SK-N-SH treated with all-trans-retinoic acid at 6 μM for 48 hours (cell line): ENCODE data around the gene RAB36.

Experiments used
- ATAC-seq: fragments of 200-7000 bp; cut with Tn5 transposase; 3 replicates; pipeline ENCODE4 v1.9.1; 2020; ENCODE audit warnings: mild to moderate bottlenecking, moderate library complexity
- ARNTL ChIP-seq: fragments of 450-650 bp; formaldehyde crosslinking; IDR thresholded peaks from 2 replicates; pipeline ENCODE4 v1.5.0; 2020; ENCODE audit warnings: low read depth, mild to moderate bottlenecking, moderate library complexity, borderline replicate concordance
- BACH2 ChIP-seq: fragments of 250-450 bp; sonication (Bioruptor Pico); IDR thresholded peaks from 2 replicates; pipeline ENCODE4 v1.9.0; 2021; ENCODE audit warnings: mild to moderate bottlenecking, borderline replicate concordance
- CSDC2 ChIP-seq: fragments of 250-450 bp; sonication (Bioruptor Pico); IDR thresholded peaks from 2 replicates; pipeline ENCODE4 v1.5.0; 2020; ENCODE audit warnings: mild to moderate bottlenecking, moderate library complexity
- ESRRG ChIP-seq: fragments of 250-450 bp; sonication (Bioruptor Pico); IDR thresholded peaks from 2 replicates; pipeline ENCODE4 v1.6.1; 2021; ENCODE audit warnings: mild to moderate bottlenecking
- GLIS3 ChIP-seq: fragments of 250-450 bp; sonication (Bioruptor Pico); IDR thresholded peaks from 2 replicates; pipeline ENCODE4 v1.5.0; 2020; ENCODE audit warnings: mild to moderate bottlenecking, moderate library complexity
- ISL1 ChIP-seq: fragments of 250-450 bp; sonication (Bioruptor Pico); IDR thresholded peaks from 2 replicates; pipeline ENCODE4 v2.1.2; 2022; ENCODE audit warnings: mild to moderate bottlenecking, moderate library complexity
- OSR1 ChIP-seq: fragments of 250-450 bp; sonication (Bioruptor Pico); IDR thresholded peaks from 2 replicates; pipeline ENCODE4 v1.8.0; 2022; ENCODE audit warnings: moderate library complexity, mild to moderate bottlenecking, inconsistent platforms
- PPARA ChIP-seq: fragments of 250-450 bp; sonication (Bioruptor Pico); IDR thresholded peaks from 2 replicates; pipeline ENCODE4 v1.5.0; 2020; ENCODE audit warnings: mild to moderate bottlenecking, borderline replicate concordance
- RARB ChIP-seq: fragments of 250-450 bp; sonication (Bioruptor Pico); IDR thresholded peaks from 2 replicates; pipeline ENCODE4 v1.8.0; 2021; ENCODE audit warnings: mild to moderate bottlenecking, moderate library complexity
- SNAI2 ChIP-seq: fragments of 250-450 bp; sonication (Bioruptor Pico); IDR thresholded peaks from 2 replicates; pipeline ENCODE4 v1.5.0; 2020; ENCODE audit warnings: mild to moderate bottlenecking, moderate library complexity
- TCF4 ChIP-seq: fragments of 250-450 bp; sonication (Bioruptor Pico); IDR thresholded peaks from 2 replicates; pipeline ENCODE4 v1.8.0; 2021; ENCODE audit warnings: mild to moderate bottlenecking, moderate library complexity, borderline replicate concordance
- TOX ChIP-seq: fragments of 250-450 bp; sonication (Bioruptor Pico); IDR thresholded peaks from 2 replicates; pipeline ENCODE4 v1.8.0; 2021; ENCODE audit warnings: mild to moderate bottlenecking, moderate library complexity, borderline replicate concordance
- ZC3H10 ChIP-seq: fragments of 250-450 bp; sonication (Bioruptor Pico); IDR thresholded peaks from 2 replicates; pipeline ENCODE4 v1.5.1; 2021; ENCODE audit warnings: mild to moderate bottlenecking, moderate library complexity
- ZFP3 ChIP-seq: fragments of 250-450 bp; sonication (Bioruptor Pico); IDR thresholded peaks from 2 replicates; pipeline ENCODE4 v1.5.0; 2020; ENCODE audit warnings: mild to moderate bottlenecking, moderate library complexity
- ZFP30 ChIP-seq: fragments of 450-650 bp; formaldehyde crosslinking; IDR thresholded peaks from 2 replicates; pipeline ENCODE4 v1.5.0; 2022; ENCODE audit warnings: mild to moderate bottlenecking, moderate library complexity
- ZNF8 ChIP-seq: fragments of 450-650 bp; formaldehyde crosslinking; IDR thresholded peaks from 2 replicates; pipeline ENCODE4 v1.5.0; 2020; ENCODE audit warnings: mild to moderate bottlenecking, moderate library complexity
- TF ChIP-seq, protein P1 (sequence below): fragments of 250-450 bp; sonication (Bioruptor Pico); IDR thresholded peaks from 2 replicates; pipeline ENCODE4 v1.5.1; 2020; ENCODE audit warnings: low read depth, mild to moderate bottlenecking, moderate library complexity
- TF ChIP-seq, protein P2 (sequence below): fragments of 250-450 bp; sonication (Bioruptor Pico); IDR thresholded peaks from 2 replicates; pipeline ENCODE4 v1.8.0; 2021; ENCODE audit warnings: low read depth, mild to moderate bottlenecking, moderate library complexity, borderline replicate concordance
- TF ChIP-seq, protein P3 (sequence below): fragments of 250-450 bp; sonication (Bioruptor Pico); IDR thresholded peaks from 2 replicates; pipeline ENCODE4 v1.8.0; 2020; ENCODE audit warnings: mild to moderate bottlenecking, moderate library complexity, borderline replicate concordance
- TF ChIP-seq, protein P4 (sequence below): fragments of 250-450 bp; sonication (Bioruptor Pico); IDR thresholded peaks from 2 replicates; pipeline ENCODE4 v1.5.1; 2021; ENCODE audit warnings: mild to moderate bottlenecking, moderate library complexity

RAB36 gene

DNA sequence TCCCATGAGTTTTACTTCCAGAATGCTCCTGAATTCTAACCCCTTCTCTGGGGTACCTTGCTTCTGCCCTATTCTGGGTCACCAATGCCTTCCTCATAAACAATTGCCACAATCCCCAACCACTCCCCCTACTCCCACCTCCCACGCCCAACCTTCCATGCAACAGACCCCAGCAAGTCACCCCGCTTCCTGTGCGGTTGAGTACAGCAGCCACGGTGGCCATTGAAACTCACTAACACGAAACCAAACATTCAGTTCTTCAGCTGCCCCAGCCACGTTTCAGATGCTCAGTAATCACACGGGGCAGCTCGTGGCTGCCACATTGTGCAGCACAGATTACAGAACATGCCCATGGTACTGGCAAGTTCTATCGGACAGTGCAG, 31.4 kb downstream of the RAB36 start (continued):
- no peak for TF ChIP-seq ZFP30

DNA sequence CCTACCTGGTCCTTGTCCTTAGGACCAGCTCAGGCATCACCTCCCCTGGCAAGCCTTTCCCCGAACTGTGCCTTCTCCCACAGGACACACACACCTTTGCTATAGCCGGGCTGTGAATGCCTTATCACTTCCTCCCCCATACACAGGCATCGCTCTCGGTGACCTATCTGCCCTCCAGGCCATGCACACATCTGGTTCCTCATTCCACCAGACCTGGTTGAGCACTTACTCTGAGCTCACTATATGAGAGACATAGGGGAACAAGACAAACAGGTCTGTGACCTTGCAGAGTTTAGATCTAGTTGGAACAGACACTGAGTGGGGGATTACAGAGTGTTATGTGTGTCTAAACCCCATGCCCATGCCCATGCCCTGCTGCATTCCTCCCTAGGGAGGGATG, 31.9 kb downstream of the RAB36 start:
- no peak for ATAC-seq
- TF ChIP-seq ZC3H10 (CRISPR knock-in tag) = no peak
- no peak for TF ChIP-seq ARNTL
- TF ChIP-seq ZFP30 = no peak
- TF ChIP-seq, protein P1, sequence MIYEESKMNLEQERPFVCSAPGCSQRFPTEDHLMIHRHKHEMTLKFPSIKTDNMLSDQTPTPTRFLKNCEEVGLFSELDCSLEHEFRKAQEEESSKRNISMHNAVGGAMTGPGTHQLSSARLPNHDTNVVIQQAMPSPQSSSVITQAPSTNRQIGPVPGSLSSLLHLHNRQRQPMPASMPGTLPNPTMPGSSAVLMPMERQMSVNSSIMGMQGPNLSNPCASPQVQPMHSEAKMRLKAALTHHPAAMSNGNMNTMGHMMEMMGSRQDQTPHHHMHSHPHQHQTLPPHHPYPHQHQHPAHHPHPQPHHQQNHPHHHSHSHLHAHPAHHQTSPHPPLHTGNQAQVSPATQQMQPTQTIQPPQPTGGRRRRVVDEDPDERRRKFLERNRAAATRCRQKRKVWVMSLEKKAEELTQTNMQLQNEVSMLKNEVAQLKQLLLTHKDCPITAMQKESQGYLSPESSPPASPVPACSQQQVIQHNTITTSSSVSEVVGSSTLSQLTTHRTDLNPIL (CRISPR knock-in tag) = no peak
- no peak for TF ChIP-seq BACH2 (CRISPR knock-in tag)
- TF ChIP-seq PPARA (CRISPR knock-in tag) = no peak
- TF ChIP-seq, protein P2, sequence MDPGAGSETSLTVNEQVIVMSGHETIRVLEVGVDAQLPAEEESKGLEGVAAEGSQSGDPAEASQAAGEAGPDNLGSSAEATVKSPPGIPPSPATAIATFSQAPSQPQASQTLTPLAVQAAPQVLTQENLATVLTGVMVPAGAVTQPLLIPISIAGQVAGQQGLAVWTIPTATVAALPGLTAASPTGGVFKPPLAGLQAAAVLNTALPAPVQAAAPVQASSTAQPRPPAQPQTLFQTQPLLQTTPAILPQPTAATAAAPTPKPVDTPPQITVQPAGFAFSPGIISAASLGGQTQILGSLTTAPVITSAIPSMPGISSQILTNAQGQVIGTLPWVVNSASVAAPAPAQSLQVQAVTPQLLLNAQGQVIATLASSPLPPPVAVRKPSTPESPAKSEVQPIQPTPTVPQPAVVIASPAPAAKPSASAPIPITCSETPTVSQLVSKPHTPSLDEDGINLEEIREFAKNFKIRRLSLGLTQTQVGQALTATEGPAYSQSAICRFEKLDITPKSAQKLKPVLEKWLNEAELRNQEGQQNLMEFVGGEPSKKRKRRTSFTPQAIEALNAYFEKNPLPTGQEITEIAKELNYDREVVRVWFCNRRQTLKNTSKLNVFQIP (CRISPR knock-in tag) = no peak
- TF ChIP-seq RARB = no peak
- TF ChIP-seq ZNF8 (CRISPR knock-in tag) = no peak
- no peak for TF ChIP-seq TCF4
- no peak for TF ChIP-seq TOX
- no peak for TF ChIP-seq ISL1
- no peak for TF ChIP-seq SNAI2 (CRISPR knock-in tag)
- no peak for TF ChIP-seq ZFP3 (CRISPR knock-in tag)
- no peak for TF ChIP-seq ESRRG
- TF ChIP-seq, protein P3, sequence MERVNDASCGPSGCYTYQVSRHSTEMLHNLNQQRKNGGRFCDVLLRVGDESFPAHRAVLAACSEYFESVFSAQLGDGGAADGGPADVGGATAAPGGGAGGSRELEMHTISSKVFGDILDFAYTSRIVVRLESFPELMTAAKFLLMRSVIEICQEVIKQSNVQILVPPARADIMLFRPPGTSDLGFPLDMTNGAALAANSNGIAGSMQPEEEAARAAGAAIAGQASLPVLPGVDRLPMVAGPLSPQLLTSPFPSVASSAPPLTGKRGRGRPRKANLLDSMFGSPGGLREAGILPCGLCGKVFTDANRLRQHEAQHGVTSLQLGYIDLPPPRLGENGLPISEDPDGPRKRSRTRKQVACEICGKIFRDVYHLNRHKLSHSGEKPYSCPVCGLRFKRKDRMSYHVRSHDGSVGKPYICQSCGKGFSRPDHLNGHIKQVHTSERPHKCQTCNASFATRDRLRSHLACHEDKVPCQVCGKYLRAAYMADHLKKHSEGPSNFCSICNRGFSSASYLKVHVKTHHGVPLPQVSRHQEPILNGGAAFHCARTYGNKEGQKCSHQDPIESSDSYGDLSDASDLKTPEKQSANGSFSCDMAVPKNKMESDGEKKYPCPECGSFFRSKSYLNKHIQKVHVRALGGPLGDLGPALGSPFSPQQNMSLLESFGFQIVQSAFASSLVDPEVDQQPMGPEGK = no peak
- TF ChIP-seq OSR1 (CRISPR knock-in tag) = no peak
- TF ChIP-seq GLIS3 (CRISPR knock-in tag) = no peak
- TF ChIP-seq, all 23 proteins: peak for 0

DNA sequence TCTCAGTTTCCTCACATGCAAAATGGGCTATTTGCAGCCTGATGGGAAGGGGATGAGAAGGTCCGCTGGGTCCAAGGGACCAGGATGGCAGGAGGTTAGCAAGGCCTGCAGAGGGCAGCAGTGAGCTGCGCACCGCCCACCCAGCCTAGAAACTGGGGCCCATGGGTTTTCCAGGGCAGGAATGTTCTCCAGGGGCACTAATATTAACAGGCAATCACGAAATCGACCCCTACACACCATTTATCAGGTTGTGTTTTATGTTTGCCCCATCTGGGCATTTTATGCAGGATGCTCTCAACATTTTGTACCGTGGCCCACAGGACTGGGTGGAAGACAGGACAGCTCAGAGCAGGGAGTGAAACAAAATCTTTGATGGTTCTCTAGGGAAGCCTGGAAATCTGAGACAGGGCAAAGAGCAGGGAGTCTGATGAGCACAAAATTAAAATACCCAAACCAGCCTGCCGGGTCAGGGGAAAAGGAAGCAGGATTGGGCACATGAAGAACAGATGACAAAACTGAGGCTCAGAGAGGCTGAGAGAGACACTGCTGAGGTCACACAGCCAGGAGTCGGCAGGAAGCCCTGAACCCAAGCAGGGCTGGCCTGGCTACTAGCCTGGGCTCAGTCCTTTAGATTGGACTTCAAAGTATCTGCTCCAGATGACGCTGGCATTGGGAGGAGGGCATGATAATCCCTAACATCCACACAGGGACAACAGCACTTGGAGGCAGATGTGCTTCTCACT, 33.4 kb downstream of the RAB36 start:
- TF ChIP-seq, protein P2 (CRISPR knock-in tag) = no peak
- TF ChIP-seq, protein P4, sequence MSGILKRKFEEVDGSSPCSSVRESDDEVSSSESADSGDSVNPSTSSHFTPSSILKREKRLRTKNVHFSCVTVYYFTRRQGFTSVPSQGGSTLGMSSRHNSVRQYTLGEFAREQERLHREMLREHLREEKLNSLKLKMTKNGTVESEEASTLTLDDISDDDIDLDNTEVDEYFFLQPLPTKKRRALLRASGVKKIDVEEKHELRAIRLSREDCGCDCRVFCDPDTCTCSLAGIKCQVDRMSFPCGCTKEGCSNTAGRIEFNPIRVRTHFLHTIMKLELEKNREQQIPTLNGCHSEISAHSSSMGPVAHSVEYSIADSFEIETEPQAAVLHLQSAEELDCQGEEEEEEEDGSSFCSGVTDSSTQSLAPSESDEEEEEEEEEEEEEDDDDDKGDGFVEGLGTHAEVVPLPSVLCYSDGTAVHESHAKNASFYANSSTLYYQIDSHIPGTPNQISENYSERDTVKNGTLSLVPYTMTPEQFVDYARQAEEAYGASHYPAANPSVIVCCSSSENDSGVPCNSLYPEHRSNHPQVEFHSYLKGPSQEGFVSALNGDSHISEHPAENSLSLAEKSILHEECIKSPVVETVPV (CRISPR knock-in tag) = no peak
- TF ChIP-seq BACH2 (CRISPR knock-in tag) (no peak), TCF4 (no peak), ESRRG (no peak), ARNTL (no peak), TOX (no peak), ZFP3 (CRISPR knock-in tag) (no peak), GLIS3 (CRISPR knock-in tag) (no peak), RARB (no peak)
- peak; percentile 75 for ATAC-seq

DNA sequence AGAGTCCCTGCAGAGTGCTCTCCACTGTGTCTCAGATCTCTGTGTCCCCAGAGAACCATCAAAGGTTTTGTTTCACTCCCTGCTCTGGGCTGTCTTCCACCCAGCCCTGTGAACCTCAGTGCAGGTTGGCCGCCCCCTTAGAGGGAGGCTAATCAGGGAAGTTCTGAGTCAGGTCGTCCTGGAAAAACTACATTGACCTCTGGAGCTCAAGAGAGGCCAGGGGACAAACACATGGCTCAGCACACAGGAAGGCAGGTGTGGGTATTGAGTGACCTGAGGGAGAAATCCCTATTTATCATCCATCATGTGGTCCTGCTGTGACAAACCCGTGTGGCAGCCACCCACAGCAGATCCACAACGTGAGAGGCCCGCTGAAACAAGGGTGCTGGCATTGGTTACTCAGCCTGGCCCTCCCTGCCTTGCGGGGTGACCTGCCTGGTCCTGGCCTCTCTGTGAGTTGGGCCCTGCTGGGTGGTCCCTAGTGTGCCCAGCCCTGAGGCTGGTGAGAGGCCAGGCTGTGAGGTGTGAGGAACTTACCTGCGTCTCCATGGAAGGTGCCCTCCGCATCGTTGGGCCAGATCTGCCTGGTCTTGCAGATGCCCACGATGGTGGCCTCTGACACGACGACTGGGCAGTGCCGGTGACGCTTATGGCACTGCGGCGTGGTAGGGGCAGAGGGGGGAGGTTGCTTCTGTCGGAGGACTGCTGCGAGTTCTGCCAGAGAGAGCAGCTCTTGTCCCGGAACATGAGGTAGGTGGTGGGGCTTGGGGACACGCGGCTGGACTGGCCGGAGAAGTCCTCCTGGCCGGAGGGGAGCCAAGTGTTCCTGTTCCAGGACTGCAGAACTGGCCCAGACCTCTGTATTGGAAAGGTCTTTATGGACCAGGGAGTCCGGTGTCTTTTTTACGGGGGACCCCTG, 34.4 kb downstream of the RAB36 start:
- ATAC-seq = peak; percentile 13
- TF ChIP-seq ZFP30 (no peak), ISL1 (no peak), PPARA (CRISPR knock-in tag) (no peak), CSDC2 (CRISPR knock-in tag) (no peak), ESRRG (no peak), ZFP3 (CRISPR knock-in tag) (no peak), SNAI2 (CRISPR knock-in tag) (no peak), ZC3H10 (CRISPR knock-in tag) (no peak), TCF4 (no peak)
- TF ChIP-seq, protein P2 (CRISPR knock-in tag) = no peak
- TF ChIP-seq, protein P4 (CRISPR knock-in tag) = no peak
